GM20000 (cell line): ENCODE results near the gene INTS1.
A peak's percentile ranks its signal among the peaks of the same experiment; 100 is the strongest.

Source experiments
- DNase-seq: peaks from one replicate; pipeline ENCODE4 v3.0.0; 2012; ENCODE audit warnings: low spot score
- CTCF ChIP-seq: IDR thresholded peaks from 2 replicates; pipeline ENCODE4 v1.5.1; 2012; ENCODE audit warnings: mild to moderate bottlenecking, control low read depth; ENCODE audit errors: extremely low read depth, missing control alignments

Gene INTS1

GRCh38 chr7:1464694-1465093, 39.5 kb downstream of the INTS1 start:
- no peak for TF ChIP-seq CTCF
- no peak for DNase-seq

GRCh38 chr7:1463676-1464223, 40.4 kb downstream of the INTS1 start:
- TF ChIP-seq CTCF = no peak
- DNase-seq = no peak

GRCh38 chr7:1461646-1462375, 42.4 kb downstream of the INTS1 start:
- no peak for DNase-seq
- TF ChIP-seq CTCF = no peak

- DNase-seq = peak; percentile 80
- TF ChIP-seq CTCF = no peak
Observed at GRCh38 chr7:1460821-1461645, 43.2 kb downstream of the INTS1 start.

GRCh38 chr7:1459920-1460820, 44.0 kb downstream of the INTS1 start:
- peak; percentile 71 for DNase-seq

GRCh38 chr7:1459512-1459892, 44.7 kb downstream of the INTS1 start:
- no peak for TF ChIP-seq CTCF

More at GRCh38 chr7:1459920-1460820, 44.0 kb downstream of the INTS1 start:
- TF ChIP-seq CTCF = no peak

More at GRCh38 chr7:1459512-1459892, 44.7 kb downstream of the INTS1 start:
- DNase-seq = peak; percentile 100
